ENCODE data around the gene SSH2. TPM values are rescaled to one million over a fixed set of nuclear protein-coding genes. Genes with fewer than 3 reads are reported as not detected.

Gene SSH2
- polyA plus RNA-seq, 1 of the 3 experiments (the other 2 are of a cell fraction): 8.8 TPM

GRCh38 chr17:29615048-29615385 lies 315.0 kb downstream of the SSH2 start:
- Histone ChIP-seq H3K4me3 (ENCODE audit: low read depth in 2 of 2, low read length in 1 of 2) (no peak overlapping the region), H3K4me1 (ENCODE audit: control insufficient read depth in 1 of 2, insufficient read depth in 2 of 2, low read depth in 1 of 2, low read length in 1 of 2) (peaks cover 8 to 24% of the 10 kb centered on the region in 2 experiments; a peak in 2 of 4 replicates), H3F3A (replicated peaks; ENCODE audit: insufficient read depth) (no peaks in the 10 kb centered on the region), H3K27me3 (ENCODE audit: insufficient read depth) (no peaks in the 10 kb centered on the region), H2AFZ (ENCODE audit: low read depth) (no peak overlapping the region), H3K27ac (ENCODE audit: low read depth in 2 of 2, low read length in 1 of 2) (no peak overlapping the region; a peak in 1 of 4 replicates), H4K20me1 (ENCODE audit: insufficient read depth) (no peaks in the 10 kb centered on the region), H3K9ac (no peak overlapping the region), H3K4me2 (no peak overlapping the region), H3K9me2 (no peaks in the 10 kb centered on the region), H3K9me3 (no peaks in the 10 kb centered on the region), H3K36me3 (replicated peaks in 1 of 2; ENCODE audit: control insufficient read depth in 1 of 2, insufficient read depth in 2 of 2, low read length in 1 of 2) (peaks cover 0 to 28% of the 10 kb centered on the region in 2 experiments), H3K79me2 (ENCODE audit: insufficient read depth) (no peaks in the 10 kb centered on the region)
- CTCF ChIA-PET: interaction anchor here (1.4 kb wide), 1 partner anchor 23 kb away, joined by 4 read pairs; no protein-coding TSS in a partner anchor
- TF ChIP-seq RXRA (IDR thresholded peaks at IDR 0.05; ENCODE audit: borderline replicate concordance, low read depth): no peak
- TF ChIP-seq NRF1 (IDR thresholded peaks at IDR 0.05; ENCODE audit: low read depth, low read length): no peak
- TF ChIP-seq POLR2AphosphoS5 (IDR thresholded peaks at IDR 0.05; ENCODE audit: low read depth, low read length): no peak
- TF ChIP-seq RFX5 (IDR thresholded peaks at IDR 0.05; ENCODE audit: low read length): no peak
- DNase-seq: peak; percentile 36
- 94% methylated on average over 13 of the region's 15 CpGs for WGBS (ENCODE audit: low lambda C conversion rate)
- POLR2A ChIA-PET: no interaction called here

GRCh38 chr17:29614349-29615047 lies 315.5 kb downstream of the SSH2 start:
- Histone ChIP-seq H3K79me2 (ENCODE audit: insufficient read depth) (no peaks in the 10 kb centered on the region), H3F3A (replicated peaks; ENCODE audit: insufficient read depth) (no peaks in the 10 kb centered on the region), H3K36me3 (replicated peaks in 1 of 2; ENCODE audit: control insufficient read depth in 1 of 2, insufficient read depth in 2 of 2, low read length in 1 of 2) (peaks cover 0 to 28% of the 10 kb centered on the region in 2 experiments), H3K4me2 (no peak overlapping the region), H3K9me2 (no peaks in the 10 kb centered on the region), H3K9ac (no peak overlapping the region), H2AFZ (ENCODE audit: low read depth) (no peak overlapping the region), H3K4me3 (ENCODE audit: low read depth in 2 of 2, low read length in 1 of 2) (no peak overlapping the region), H3K4me1 (ENCODE audit: control insufficient read depth in 1 of 2, insufficient read depth in 2 of 2, low read depth in 1 of 2, low read length in 1 of 2) (peaks cover 2 to 19% of the 10 kb centered on the region in 2 experiments; a peak in 2 of 4 replicates), H3K27me3 (ENCODE audit: insufficient read depth) (no peaks in the 10 kb centered on the region), H3K9me3 (no peaks in the 10 kb centered on the region), H4K20me1 (ENCODE audit: insufficient read depth) (no peaks in the 10 kb centered on the region), H3K27ac (ENCODE audit: low read depth in 2 of 2, low read length in 1 of 2) (no peak overlapping the region; a peak in 1 of 4 replicates)
- ChIA-PET POLR2A (no interaction called here), CTCF (interaction anchor here (1.4 kb wide), 1 partner anchor 23 kb away, joined by 4 read pairs; no protein-coding TSS in a partner anchor)
- no peak for TF ChIP-seq RXRA (IDR thresholded peaks at IDR 0.05; ENCODE audit: borderline replicate concordance, low read depth)
- no peak for TF ChIP-seq SIN3A (IDR thresholded peaks at IDR 0.05; ENCODE audit: borderline replicate concordance, low read depth, low read length)
- TF ChIP-seq NRF1 (IDR thresholded peaks at IDR 0.05; ENCODE audit: low read depth, low read length): no peak
- no peak for TF ChIP-seq FOSL2 (IDR thresholded peaks at IDR 0.05; ENCODE audit: borderline replicate concordance, low read depth)
- TF ChIP-seq POLR2AphosphoS5 (IDR thresholded peaks at IDR 0.05; ENCODE audit: low read depth, low read length): no peak
- TF ChIP-seq FOXM1 (IDR thresholded peaks at IDR 0.05; ENCODE audit: low read depth): no peak
- WGBS (ENCODE audit: low lambda C conversion rate): 96% methylated on average over 13 of the region's 16 CpGs
- DNase-seq: peak; percentile 36

GRCh38 chr17:29613856-29614255 lies 316.2 kb downstream of the SSH2 start:
- CTCF ChIA-PET: no interaction called here
- no peak overlapping the region for H3K9ac ChIP-seq
- no peaks in the 10 kb centered on the region for H3K9me2 ChIP-seq
- DNase-seq: no peak
- TF ChIP-seq MXI1 (IDR thresholded peaks at IDR 0.05; ENCODE audit: low read depth, low read length) (no peak), YY1 (IDR thresholded peaks at IDR 0.05; ENCODE audit: low read depth) (no peak), SMC3 (IDR thresholded peaks at IDR 0.05; ENCODE audit: low read depth, low read length) (no peak), SIN3A (IDR thresholded peaks at IDR 0.05; ENCODE audit: borderline replicate concordance, low read depth, low read length) (no peak), MEF2A (IDR thresholded peaks at IDR 0.05; ENCODE audit: borderline replicate concordance, low read depth) (no peak), EZH2phosphoT487 (IDR thresholded peaks at IDR 0.05; ENCODE audit: borderline replicate concordance, low read depth) (no peak)
- H3K27me3 ChIP-seq (ENCODE audit: insufficient read depth): no peaks in the 10 kb centered on the region
- H3K27ac ChIP-seq (ENCODE audit: low read depth in 2 of 2, low read length in 1 of 2): no peak overlapping the region
- H4K20me1 ChIP-seq (ENCODE audit: insufficient read depth): no peaks in the 10 kb centered on the region
- no peaks in the 10 kb centered on the region for H3F3A ChIP-seq (replicated peaks; ENCODE audit: insufficient read depth)
- POLR2A ChIA-PET: no interaction called here
- no peak overlapping the region for H2AFZ ChIP-seq (ENCODE audit: low read depth)
- peaks cover 0 to 30% of the 10 kb centered on the region in 2 experiments for H3K36me3 ChIP-seq (replicated peaks in 1 of 2; ENCODE audit: control insufficient read depth in 1 of 2, insufficient read depth in 2 of 2, low read length in 1 of 2)
- 82% methylated on average over 9 of the region's 13 CpGs for WGBS (ENCODE audit: low lambda C conversion rate)
- no peaks in the 10 kb centered on the region for H3K9me3 ChIP-seq
- peaks cover 0 to 12% of the 10 kb centered on the region in 2 experiments; a peak in 1 of 4 replicates for H3K4me1 ChIP-seq (ENCODE audit: control insufficient read depth in 1 of 2, insufficient read depth in 2 of 2, low read depth in 1 of 2, low read length in 1 of 2)
- no peak overlapping the region for H3K4me2 ChIP-seq
- H3K79me2 ChIP-seq (ENCODE audit: insufficient read depth): no peaks in the 10 kb centered on the region
- no peak overlapping the region for H3K4me3 ChIP-seq (ENCODE audit: low read depth in 2 of 2, low read length in 1 of 2)

Measured in SK-N-SH (cell line).